ENCODE measurements around the gene RBFOX1. TPM values are rescaled to one million over a fixed set of nuclear protein-coding genes. Genes with fewer than 3 reads are reported as not detected.

Gene RBFOX1
- total RNA-seq, 2 donors from 2014 or later, result not detected

DNA sequence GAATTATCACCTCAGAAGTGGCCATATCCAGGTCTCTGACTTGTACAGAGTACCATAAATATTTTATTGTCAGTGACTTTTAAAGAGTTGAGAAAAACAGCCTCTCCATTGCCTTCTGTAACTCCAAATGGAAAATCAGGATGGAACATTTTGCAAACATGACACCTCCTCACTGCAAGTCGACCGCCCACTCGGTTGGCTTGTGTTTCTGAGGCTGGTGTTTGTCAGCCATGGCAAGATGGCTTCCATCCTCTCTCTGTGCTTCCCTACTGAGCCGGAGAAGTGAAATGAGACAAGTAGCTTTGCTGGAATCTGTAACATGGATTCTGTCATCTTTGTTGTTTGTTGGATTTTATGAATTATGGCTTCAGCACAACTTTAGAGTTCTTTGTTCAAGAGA is 172.8 kb downstream of the RBFOX1 start:
- WGBS, 2 donors, result 64 to 78% methylated on average over 4 of the region's 4 CpGs
- Histone ChIP-seq H3K36me3 (replicated peaks in 1 of 2; ENCODE audit: insufficient read depth in 1 of 2, low read depth in 2 of 2) (no peaks in the 10 kb centered on the region), H3K27ac (no peak overlapping the region), H3K4me1 (no peaks in the 10 kb centered on the region), H3K9me3 (no peaks in the 10 kb centered on the region), H3K27me3 (no peaks in the 10 kb centered on the region), H3K4me3 (no peak overlapping the region)
- no peak for DNase-seq
- intact Hi-C loops (cut with DNase I), result no loop called here
- no peak for TF ChIP-seq POLR2A (IDR thresholded peaks at IDR 0.05)
- TF ChIP-seq CTCF (IDR thresholded peaks at IDR 0.05), result no peak
- no peak for ATAC-seq

DNA sequence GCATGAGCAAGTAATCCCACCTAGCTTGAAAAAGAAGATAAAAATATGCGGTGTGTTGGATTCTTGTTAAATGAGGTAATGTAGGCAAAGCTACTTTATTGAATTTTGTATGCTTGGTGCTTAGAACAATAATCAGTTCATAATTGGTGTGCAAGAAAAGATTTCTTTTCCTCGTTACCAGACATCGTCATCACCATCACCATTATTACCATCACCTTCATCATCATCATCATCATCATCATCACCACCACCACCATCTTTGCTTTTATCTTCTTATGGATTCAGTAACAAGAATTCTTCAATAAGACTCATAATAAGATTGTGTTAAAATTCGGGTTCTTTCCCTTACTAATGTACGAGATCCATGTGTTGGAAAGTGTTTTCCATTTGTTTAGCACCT is 173.7 kb downstream of the RBFOX1 start:
- no peaks in the 10 kb centered on the region for H3K27me3 ChIP-seq
- DNase-seq, result no peak
- no peaks in the 10 kb centered on the region for H3K36me3 ChIP-seq (replicated peaks in 1 of 2; ENCODE audit: insufficient read depth in 1 of 2, low read depth in 2 of 2)
- no peak overlapping the region for H3K27ac ChIP-seq
- H3K4me3 ChIP-seq, result no peak overlapping the region
- TF ChIP-seq CTCF (IDR thresholded peaks at IDR 0.05), result no peak
- no peak for TF ChIP-seq POLR2A (IDR thresholded peaks at IDR 0.05)
- WGBS, 2 donors, result 67% methylated on average over 5 of the region's 5 CpGs
- intact Hi-C loops (cut with DNase I), result no loop called here
- no peaks in the 10 kb centered on the region for H3K9me3 ChIP-seq
- no peak for ATAC-seq
- no peaks in the 10 kb centered on the region for H3K4me1 ChIP-seq

GRCh38 chr16:7508656-7509055 is 176.0 kb downstream of the RBFOX1 start:
- intact Hi-C loops (cut with DNase I), result no loop called here
- Histone ChIP-seq H3K27ac (no peak overlapping the region), H3K36me3 (replicated peaks in 1 of 2; ENCODE audit: insufficient read depth in 1 of 2, low read depth in 2 of 2) (no peaks in the 10 kb centered on the region), H3K27me3 (no peaks in the 10 kb centered on the region), H3K4me3 (no peak overlapping the region), H3K4me1 (no peaks in the 10 kb centered on the region), H3K9me3 (no peaks in the 10 kb centered on the region)
- DNase-seq (no peak), ATAC-seq (no peak)
- no peak for TF ChIP-seq CTCF (IDR thresholded peaks at IDR 0.05)
- no peak for TF ChIP-seq POLR2A (IDR thresholded peaks at IDR 0.05)
- WGBS, 2 donors, result 47 to 62% methylated on average over 3 of the region's 3 CpGs

DNA sequence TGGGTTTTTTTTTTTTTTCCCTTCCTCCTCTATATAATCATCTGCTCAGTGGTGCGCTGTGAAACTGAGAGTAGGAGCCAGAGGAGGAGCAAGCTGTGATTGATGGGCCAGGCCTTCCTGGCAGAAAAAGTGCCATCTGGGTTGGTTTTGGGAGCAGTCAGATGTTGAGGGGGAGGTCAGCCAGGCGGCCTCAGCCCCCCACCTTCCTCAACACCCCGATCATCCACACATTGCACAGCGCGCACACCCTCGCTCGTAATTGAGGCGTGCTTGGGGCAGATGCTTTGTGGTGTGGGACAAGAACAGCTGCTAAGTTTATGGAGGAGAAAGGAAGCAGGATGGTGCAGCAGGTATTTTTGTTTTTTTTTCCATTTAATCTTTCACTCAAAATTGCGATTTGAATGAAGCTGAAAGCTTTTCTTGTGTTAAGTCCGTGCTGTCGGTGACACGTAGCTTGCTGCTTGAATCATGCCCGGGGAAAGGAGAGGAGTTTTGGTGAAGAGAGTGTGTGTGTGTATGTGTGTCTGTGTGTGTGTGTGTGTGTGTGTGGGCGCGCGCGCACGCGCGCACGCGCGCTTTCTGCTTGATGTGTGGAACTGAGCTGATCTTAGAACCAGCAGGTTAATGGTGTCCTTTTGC is 177.4 kb downstream of the RBFOX1 start:
- H3K4me1 ChIP-seq, result no peaks in the 10 kb centered on the region
- no peaks in the 10 kb centered on the region for H3K36me3 ChIP-seq (replicated peaks in 1 of 2; ENCODE audit: insufficient read depth in 1 of 2, low read depth in 2 of 2)
- 66 to 70% methylated on average over 23 of the region's 23 CpGs for WGBS, 2 donors
- DNase-seq (no peak), ATAC-seq (no peak)
- no peaks in the 10 kb centered on the region for H3K27me3 ChIP-seq
- H3K9me3 ChIP-seq, result peaks cover 0 to 4% (median 0%) of the 10 kb centered on the region in 3 donors
- TF ChIP-seq CTCF (IDR thresholded peaks at IDR 0.05) (no peak), POLR2A (IDR thresholded peaks at IDR 0.05) (no peak)
- intact Hi-C loops (cut with DNase I), result no loop called here
- H3K27ac ChIP-seq, result no peak overlapping the region
- no peak overlapping the region for H3K4me3 ChIP-seq
